Activated T-cell treated with anti-CD3 and anti-CD28 coated beads, Interleukin-2, amount 50 U/mL, for 4 hours (primary cell): ENCODE results near the gene CLDN6. TPM values are rescaled to one million over a fixed set of nuclear protein-coding genes. Genes with fewer than 3 reads are reported as not detected.

Experiments used
- ATAC-seq, 2 donors: fragments of 200-7000 bp; cut with Tn5 transposase; one replicate each; pipeline ENCODE4 v1.10.0; 2021
- DNase-seq: peaks from one replicate; pipeline ENCODE4 v3.0.0-alpha.2; 2020
- H3K27me3 Mint-ChIP-seq: one replicate; pipeline ENCODE4 v1.8.0; 2021; ENCODE audit warnings: low read depth, mixed read lengths
- H3K36me3 Mint-ChIP-seq: one replicate; pipeline ENCODE4 v1.8.0; 2022; ENCODE audit warnings: mixed read lengths; ENCODE audit not compliant: insufficient read depth
- H3K4me1 Mint-ChIP-seq: one replicate; pipeline ENCODE4 v1.8.0; 2021; ENCODE audit warnings: low read depth, mixed read lengths
- H3K4me3 Mint-ChIP-seq: one replicate; pipeline ENCODE4 v1.8.0; 2021; ENCODE audit warnings: mild to moderate bottlenecking, moderate library complexity, mixed read lengths
- H3K9me3 Mint-ChIP-seq: one replicate; pipeline ENCODE4 v1.8.0; 2021; ENCODE audit warnings: mixed read lengths
- total RNA-seq, 3 donors: library from RNA; stranded (reverse); gene quantifications; one replicate each; pipeline ENCODE4 v1.2.1, GENCODE V29; 2021

Gene CLDN6
- total RNA-seq, 3 donors from 2014 or later = 0.18 to 0.30 (median 0.22) TPM

DNA sequence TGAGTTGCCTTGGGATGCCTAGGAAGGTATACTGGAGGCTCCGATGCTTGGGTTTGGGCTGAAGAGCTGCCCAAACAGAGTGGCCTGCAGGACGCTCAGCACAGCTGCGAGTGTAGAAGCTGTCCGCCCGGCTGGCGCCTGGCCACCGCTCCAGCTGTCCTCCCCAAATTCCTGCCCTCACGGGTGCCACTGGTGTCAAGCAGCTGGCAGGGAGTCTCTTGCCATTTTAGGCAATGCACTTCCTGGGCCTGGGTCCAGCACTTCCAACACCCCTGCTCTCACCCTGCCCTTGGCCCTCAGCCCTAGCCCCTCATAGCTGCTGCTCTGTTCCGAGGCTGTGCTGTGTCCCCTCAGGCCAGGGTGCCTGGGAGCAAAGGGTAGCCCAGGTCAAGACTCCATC lies 32.5 kb downstream of the CLDN6 start:
- ATAC-seq (no peak), DNase-seq (no peak)
- H3K4me3 Mint-ChIP-seq = no peak overlapping the region
- H3K4me1 Mint-ChIP-seq = peaks cover 14% of the 10 kb centered on the region
- H3K27me3 Mint-ChIP-seq = no peaks in the 10 kb centered on the region
- no peaks in the 10 kb centered on the region for H3K36me3 Mint-ChIP-seq
- H3K9me3 Mint-ChIP-seq = no peaks in the 10 kb centered on the region

DNA sequence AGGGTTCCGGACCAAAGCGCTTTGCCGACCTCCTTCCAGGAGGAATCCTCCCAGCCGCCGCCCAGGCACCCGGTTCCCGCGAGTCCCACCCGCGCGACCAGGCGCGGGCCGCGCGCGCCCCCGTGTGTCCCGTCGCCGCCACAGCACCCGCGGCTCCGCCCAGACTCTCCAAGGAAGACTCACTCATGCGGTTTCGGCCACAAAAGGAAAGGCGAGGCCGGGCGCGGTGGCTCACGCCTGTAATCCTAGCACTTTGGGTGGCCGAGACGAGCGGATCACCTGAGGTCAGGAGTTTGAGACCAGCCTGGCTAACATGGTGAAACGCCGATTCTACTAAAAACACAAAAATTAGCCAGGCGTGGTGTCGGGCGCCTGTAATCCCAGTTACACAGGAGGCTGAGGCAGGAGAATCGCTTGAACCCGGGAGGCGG lies 34.3 kb downstream of the CLDN6 start:
- H3K4me3 Mint-ChIP-seq = no peak overlapping the region
- peaks cover 14% of the 10 kb centered on the region for H3K4me1 Mint-ChIP-seq
- H3K27me3 Mint-ChIP-seq = no peaks in the 10 kb centered on the region
- no peaks in the 10 kb centered on the region for H3K36me3 Mint-ChIP-seq
- ATAC-seq (peak; percentile 49 to 61), DNase-seq (peak; percentile 52)
- H3K9me3 Mint-ChIP-seq = no peaks in the 10 kb centered on the region

DNA sequence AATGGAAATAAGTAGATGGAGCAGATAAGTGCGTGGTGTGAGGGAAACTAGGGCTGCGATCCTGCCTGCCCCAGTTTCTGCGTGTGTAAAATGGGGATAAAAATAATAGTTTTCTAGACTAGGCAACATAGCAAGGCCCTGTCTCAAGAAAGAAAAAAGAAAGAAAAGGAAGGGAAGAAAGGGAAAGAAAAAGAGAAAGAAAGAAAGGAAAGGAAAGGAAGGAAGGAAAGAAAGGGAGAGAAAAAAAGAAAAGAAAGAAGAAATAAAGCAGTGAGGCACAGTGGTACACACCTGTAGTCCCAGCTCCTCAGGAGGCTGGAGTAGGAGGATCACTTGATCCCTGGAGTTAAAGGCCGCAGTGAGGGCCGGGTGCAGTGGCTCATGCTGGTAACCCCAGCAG lies 35.6 kb downstream of the CLDN6 start:
- Mint-ChIP-seq H3K36me3 (no peaks in the 10 kb centered on the region), H3K4me3 (no peak overlapping the region)
- ATAC-seq = no peak

DNA sequence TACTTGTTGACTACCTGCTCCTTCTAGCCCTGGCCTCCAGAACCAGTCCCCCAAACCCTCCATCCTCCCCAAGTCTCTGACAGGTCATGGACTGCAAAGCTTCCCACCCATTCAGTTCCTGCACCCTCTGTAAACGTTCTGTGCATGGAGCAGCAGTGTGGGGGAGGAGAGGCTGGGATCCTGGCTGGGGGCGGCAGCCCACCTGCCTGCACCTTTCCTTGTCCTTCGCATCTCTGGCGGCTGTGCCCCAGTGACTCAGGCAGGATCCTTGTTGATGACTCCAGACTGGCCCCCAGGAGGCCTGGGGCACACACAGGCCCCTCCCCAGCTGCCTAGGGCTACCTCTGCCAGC lies 36.1 kb downstream of the CLDN6 start:
- DNase-seq = no peak
- H3K4me3 Mint-ChIP-seq = peak overlapping the region; percentile 79
- no peak for ATAC-seq
- no peaks in the 10 kb centered on the region for H3K27me3 Mint-ChIP-seq
- H3K36me3 Mint-ChIP-seq = no peaks in the 10 kb centered on the region
- peaks cover 14% of the 10 kb centered on the region for H3K4me1 Mint-ChIP-seq
- no peaks in the 10 kb centered on the region for H3K9me3 Mint-ChIP-seq

More for the DNA sequence above, 35.6 kb downstream of the CLDN6 start:
- no peak for DNase-seq
- Mint-ChIP-seq H3K27me3 (no peaks in the 10 kb centered on the region), H3K4me1 (peaks cover 14% of the 10 kb centered on the region), H3K9me3 (no peaks in the 10 kb centered on the region)

DNA sequence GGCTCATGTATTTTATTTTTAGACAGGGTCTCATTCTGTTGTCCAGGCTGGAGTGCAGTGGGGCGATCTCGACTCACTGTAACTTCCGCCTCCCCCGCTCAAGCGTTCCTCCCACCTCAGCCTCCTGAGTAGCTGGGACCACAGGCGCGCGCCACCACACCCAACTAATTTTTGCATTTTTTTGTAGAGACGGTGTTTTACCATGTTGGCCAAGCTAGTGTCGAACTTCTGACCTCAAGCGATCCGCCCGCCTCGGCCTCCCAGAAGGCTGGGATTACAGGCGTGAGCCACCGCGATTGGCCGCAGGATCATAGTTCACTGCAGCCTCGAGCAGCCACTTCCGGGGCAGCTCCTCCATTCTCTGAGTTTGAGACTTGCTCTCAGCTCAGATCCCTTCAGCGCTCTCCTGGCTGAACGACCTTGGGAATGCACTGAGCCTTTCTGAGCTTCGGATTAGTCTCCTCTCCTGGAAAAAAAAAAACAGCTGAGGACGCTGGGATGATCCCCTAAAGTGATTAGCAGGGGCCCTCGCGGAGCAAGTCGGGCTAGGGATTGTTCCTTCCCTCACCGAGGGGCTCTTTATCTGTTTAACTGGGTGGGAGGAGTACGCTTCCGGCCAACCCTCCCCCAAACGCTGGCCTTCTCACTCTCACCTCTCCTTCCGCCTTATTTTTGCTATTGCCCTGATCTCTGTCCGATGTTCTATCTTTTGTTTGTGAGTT lies 36.6 kb downstream of the CLDN6 start:
- Mint-ChIP-seq H3K9me3 (no peaks in the 10 kb centered on the region), H3K36me3 (no peaks in the 10 kb centered on the region), H3K4me3 (peak overlapping the region; percentile 79)

DNA sequence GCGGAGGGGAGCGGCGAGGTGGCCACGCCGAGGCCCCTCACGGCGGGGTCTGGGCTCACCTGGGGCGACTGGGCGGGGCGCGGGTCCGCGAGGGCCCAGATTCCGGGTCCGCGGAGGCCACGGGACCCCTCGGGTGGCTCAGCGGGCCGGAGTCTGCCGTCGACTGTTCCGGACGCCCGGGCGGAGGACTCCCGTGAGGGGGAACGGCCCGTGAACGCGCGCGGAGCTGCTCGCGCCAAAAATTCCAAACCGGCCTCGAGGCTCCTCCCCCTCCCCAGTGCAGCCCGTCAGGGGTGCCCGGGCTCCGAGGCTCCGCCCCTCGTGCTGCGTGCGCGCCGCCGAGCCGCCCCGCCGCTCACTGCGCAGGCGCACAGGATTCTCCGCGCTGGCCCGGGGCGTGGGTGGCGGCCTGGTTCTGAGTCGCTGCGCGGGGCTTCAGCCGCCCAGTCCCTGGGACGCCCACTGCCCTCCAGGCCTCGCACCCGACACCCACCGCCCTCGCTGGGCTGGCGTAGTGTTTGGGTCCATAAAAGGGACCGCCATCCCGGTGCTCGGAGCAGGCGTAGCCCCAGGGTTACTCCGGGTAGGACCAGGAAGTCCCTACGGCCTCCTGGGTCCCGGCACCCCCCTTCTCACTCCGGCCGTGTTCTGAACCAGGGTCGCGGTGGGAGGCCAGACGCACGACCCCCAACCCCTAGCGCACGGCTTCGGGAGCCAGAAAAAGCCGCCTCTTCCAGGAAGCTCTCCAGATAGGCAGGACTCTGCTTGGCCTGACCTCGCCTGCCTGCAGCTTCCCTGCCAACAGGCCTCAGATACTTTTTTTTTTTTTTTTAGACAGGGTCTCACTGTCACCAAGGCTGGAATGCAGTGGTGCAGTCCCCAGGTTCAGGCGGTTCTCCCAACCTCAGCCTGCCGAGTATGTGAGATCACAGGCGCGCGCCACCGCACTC lies 37.5 kb downstream of the CLDN6 start, which contains the start of gene PKMYT1:
TSS of gene PKMYT1 (minus strand) at position 220 of the 950 bp plus-strand sequence. CDS start 789 bp downstream, outside the sequence.
- H3K9me3 Mint-ChIP-seq = no peaks in the 10 kb centered on the region
- peak; percentile 93 for ATAC-seq
- no peaks in the 10 kb centered on the region for H3K36me3 Mint-ChIP-seq
- DNase-seq = peak; percentile 94
- peaks cover 14% of the 10 kb centered on the region for H3K4me1 Mint-ChIP-seq
- peak within 1 kb of the TSS; percentile 79 for H3K4me3 Mint-ChIP-seq
- H3K27me3 Mint-ChIP-seq = no peaks in the 10 kb centered on the region

More for the DNA sequence above, 36.6 kb downstream of the CLDN6 start:
- Mint-ChIP-seq H3K27me3 (no peaks in the 10 kb centered on the region), H3K4me1 (peaks cover 14% of the 10 kb centered on the region)
- ATAC-seq (no peak), DNase-seq (no peak)

DNA sequence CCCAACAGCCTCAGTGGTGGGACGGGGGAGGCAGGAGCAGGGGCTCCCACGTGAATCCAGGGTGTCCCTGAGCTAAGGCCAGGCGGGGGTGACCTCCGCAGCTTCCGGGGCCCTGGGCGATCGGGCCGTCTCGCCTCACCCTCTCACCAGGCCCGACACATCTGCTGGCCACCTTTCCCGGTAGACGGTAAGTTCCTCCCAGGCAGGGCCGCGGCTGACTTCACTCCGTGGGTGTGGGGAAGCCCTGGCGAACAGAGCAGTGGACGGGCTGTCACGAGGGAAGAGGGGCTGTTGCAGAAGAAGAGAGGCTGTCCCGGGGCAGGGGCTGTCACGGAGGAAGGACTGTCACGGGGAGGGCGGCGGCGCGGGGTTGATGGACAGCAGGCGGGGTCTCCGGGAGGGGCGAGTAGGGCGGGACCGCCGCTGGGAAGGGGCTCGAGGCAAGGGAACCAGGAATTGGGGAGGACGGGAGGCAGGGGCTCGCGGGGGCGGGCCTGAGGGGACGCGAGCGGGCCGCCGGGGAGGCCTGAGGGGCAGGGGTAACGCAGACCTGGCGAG lies 38.2 kb downstream of the CLDN6 start:
- DNase-seq = no peak
- Mint-ChIP-seq H3K36me3 (no peaks in the 10 kb centered on the region), H3K4me1 (peaks cover 14% of the 10 kb centered on the region), H3K9me3 (no peaks in the 10 kb centered on the region), H3K27me3 (no peaks in the 10 kb centered on the region), H3K4me3 (peak overlapping the region; percentile 77)
- ATAC-seq = peak; percentile 6 to 12

DNA sequence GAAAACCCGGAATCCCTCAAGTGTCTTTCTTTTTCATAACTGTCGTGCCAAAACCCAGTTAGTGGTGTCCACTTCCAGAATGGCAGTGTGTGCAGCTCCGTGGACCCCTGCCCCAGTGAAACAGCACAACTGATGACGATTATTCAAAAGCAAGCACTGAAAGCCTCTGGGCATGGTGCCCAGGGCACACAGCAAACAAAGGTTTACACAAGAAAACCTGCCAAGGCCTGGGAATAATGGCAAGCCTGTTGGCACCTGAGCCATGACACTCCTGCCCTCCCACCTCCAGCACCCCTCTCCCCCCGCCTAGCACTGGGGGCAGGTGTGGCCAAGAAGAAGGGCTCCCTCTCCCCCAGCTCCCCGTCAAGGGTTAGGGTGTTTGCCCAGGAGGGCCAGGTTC lies 40.5 kb downstream of the CLDN6 start:
- H3K4me1 Mint-ChIP-seq = peaks cover 10% of the 10 kb centered on the region
- no peaks in the 10 kb centered on the region for H3K36me3 Mint-ChIP-seq
- no peaks in the 10 kb centered on the region for H3K9me3 Mint-ChIP-seq
- no peak for DNase-seq
- ATAC-seq = no peak
- no peak overlapping the region for H3K4me3 Mint-ChIP-seq
- no peaks in the 10 kb centered on the region for H3K27me3 Mint-ChIP-seq

DNA sequence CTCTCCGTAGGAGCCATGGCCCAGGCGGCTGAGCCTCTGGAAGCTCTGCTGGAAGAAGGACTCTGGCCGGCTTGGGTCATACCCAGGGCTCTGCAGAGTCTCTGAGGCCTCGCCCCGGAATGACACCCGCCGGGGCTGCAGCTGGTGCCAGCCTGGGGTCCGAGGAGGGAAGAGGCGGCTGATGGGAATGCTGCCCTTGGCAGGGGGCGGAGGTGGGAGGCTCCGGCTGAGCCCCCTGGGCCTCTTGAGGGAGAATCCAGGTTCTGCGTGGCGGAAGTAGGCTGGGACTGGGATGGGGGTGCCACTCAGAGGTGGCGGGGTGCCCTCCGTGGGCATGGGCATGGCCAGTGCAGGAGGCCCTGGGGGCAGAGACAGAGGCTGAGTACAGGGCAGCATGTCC lies 41.3 kb downstream of the CLDN6 start:
- Mint-ChIP-seq H3K27me3 (no peaks in the 10 kb centered on the region), H3K4me1 (peaks cover 11% of the 10 kb centered on the region), H3K4me3 (no peak overlapping the region)

DNA sequence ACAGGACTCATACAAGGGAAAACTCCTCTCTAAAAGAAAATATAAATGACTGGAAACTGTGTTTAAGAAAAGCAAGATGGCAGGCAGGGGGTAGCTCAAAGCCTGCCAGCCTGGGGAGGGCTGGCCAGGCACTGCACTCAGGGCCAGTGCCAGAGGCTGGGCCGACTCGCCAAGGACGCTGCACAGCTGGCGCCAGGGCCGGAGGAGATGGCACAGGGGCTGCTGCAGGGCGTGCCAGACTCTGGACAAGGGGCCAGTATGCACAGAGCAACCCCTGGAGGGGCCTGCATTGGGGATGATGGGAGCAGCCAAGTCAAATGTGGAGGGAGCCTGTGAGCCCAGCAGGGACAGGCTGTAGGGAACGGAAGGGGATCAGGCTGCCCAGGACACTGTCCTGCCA lies 41.8 kb downstream of the CLDN6 start:
- DNase-seq = no peak
- Mint-ChIP-seq H3K36me3 (no peaks in the 10 kb centered on the region), H3K27me3 (peaks cover under 1% of the 10 kb centered on the region), H3K9me3 (no peaks in the 10 kb centered on the region), H3K4me1 (peaks cover 8% of the 10 kb centered on the region), H3K4me3 (no peak overlapping the region)
- no peak for ATAC-seq

More for the DNA sequence above, 41.3 kb downstream of the CLDN6 start:
- Mint-ChIP-seq H3K9me3 (no peaks in the 10 kb centered on the region), H3K36me3 (no peaks in the 10 kb centered on the region)
- no peak for ATAC-seq
- no peak for DNase-seq

DNA sequence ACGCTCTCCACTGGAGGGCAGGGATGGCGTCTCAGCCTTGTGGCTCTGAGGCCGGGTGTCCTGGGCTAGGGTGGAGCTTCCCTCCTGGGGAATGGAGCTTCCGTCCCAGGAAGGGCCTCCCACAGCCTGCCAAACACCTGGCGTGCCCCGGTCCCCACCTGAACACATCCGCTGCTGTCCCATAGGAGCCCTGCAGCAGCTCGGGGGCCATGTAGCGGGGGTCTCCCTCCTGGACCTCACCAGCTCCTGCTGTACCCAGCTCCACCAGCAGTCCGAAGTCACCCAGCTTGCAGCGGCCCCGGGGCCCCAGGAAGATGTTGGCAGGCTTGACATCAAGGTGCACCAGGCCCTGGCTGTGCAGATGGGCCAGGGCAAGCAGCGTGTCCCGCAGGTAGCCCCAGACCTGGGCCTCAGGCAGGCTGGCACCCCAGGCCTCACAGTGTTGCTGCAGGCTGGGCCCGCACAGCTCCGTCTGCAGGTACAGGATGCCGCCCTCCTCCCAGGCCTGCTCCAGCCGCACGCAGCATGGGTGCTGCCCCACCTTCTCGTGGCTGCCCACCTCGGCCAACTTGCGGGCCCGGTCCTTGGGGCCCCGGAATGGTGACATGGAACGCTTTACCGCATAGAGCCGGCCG lies 42.7 kb downstream of the CLDN6 start:
- H3K27me3 Mint-ChIP-seq = peaks cover 3% of the 10 kb centered on the region
- H3K9me3 Mint-ChIP-seq = no peaks in the 10 kb centered on the region
- DNase-seq (no peak), ATAC-seq (no peak)
- peaks cover 2% of the 10 kb centered on the region for H3K4me1 Mint-ChIP-seq
- H3K36me3 Mint-ChIP-seq = no peaks in the 10 kb centered on the region
- no peak overlapping the region for H3K4me3 Mint-ChIP-seq

DNA sequence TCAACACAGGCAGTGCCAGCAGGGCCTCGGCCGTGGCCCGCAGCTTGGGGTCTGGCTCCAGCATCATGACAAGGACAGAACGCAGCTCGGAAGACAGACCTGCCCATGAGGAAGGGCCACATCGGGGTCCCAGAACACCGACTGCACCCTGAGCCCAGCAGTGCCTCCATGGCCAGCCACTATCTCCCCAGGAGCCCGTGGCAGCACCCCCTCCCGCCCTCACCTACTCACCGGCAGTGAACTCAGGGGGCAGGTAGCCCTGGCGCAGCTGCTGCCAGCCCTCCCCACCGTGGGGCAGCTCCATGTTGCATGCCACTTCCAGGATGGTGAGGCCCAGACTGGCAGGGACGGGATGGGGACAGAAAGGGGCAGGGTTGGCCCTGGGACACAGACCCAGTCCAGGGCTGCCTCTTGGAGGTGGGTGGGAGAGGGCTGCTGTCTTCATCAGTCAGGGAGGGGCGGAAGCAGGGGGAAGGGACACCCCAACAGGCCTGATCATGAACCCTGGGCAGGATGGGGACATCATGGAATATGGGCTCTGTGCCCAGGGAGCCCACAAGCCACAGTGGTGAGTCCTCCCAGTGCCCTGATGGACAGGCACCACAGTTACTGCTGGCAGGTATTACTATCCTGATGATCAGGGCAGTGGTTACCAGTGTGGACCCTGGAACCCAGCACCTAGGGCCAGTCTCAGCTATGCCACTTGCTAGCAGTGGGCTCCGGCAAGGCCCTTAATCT lies 43.5 kb downstream of the CLDN6 start:
- Mint-ChIP-seq H3K36me3 (no peaks in the 10 kb centered on the region), H3K4me1 (peaks cover 2% of the 10 kb centered on the region), H3K27me3 (peaks cover 3% of the 10 kb centered on the region), H3K4me3 (no peak overlapping the region), H3K9me3 (no peaks in the 10 kb centered on the region)
- ATAC-seq (no peak), DNase-seq (no peak)

DNA sequence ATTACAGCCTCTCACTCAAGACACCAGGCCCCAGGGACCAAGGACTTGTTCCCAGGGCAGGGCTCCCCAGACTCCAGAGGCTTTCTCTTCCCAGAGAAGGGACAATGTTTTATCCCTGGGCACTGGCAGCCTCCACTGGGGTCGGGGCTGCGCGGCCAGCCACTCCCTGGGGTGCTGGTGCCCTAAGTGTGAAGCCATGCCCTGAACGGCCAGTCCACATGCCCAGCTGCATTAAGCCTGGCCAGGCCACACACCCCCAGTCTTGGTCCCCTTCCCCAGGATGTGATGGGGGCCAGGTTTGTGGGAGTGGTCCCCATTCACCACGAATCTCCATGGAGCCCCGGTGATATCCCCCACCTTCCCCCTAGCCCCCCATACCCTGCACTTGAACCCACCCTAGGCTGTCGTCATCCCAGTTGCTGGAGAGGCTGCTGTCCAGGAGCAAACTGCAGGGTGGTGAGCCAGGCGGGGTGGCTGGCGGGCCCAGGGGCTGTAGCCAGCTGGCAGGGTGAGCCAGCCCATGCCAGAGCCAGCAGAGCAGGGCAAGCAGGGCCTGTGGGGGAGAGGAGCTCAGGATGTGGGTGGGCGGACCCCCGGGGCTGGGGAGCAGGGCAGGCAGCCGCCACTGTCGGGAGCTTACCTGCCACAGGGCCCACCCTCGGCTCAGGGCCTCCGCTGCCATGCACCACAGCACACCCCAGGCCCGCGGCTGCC lies 44.2 kb downstream of the CLDN6 start:
- Mint-ChIP-seq H3K27me3 (peaks cover 4% of the 10 kb centered on the region), H3K9me3 (no peaks in the 10 kb centered on the region), H3K4me3 (no peak overlapping the region), H3K4me1 (peaks cover 2% of the 10 kb centered on the region), H3K36me3 (no peaks in the 10 kb centered on the region)
- DNase-seq (no peak), ATAC-seq (no peak)
